Endothelial cell of umbilical vein (primary cell): ENCODE measurements around the gene RNF145. TPM values are rescaled to one million over a fixed set of nuclear protein-coding genes. Genes with fewer than 3 reads are reported as not detected.

Experiments used
- BruUV-seq: library from RNA; stranded (reverse); fragments of 400-500 nt; replicated peaks from 2 replicates; lab custom pipeline; 2021; lab: Mats Ljungman, UMichigan
- CTCF ChIA-PET: fragments of 300-600, 350-600 bp; sonication (Branson Sonifier 250); formaldehyde crosslinking; loops from one replicate; lab custom pipeline; 2021; ENCODE audit warnings: antibody characterized with exemption, inconsistent platforms; lab: Charles Lee
- POLR2A ChIA-PET: fragments of 300-600, 350-600 bp; sonication (Branson Sonifier 250); formaldehyde crosslinking; loops from one replicate; lab custom pipeline; 2021; ENCODE audit warnings: antibody characterized with exemption, inconsistent platforms; lab: Charles Lee
- DNase-seq: peaks from one replicate; pipeline ENCODE4 v3.0.0-alpha.2; 2011; ENCODE audit warnings: low read depth, low spot score
- FAIRE-seq: peaks from 2 replicates; lab custom pipeline; 2011; peaks lifted over from hg19 to GRCh38; lab: Jason Lieb, UNC
- H2AFZ ChIP-seq: 2 replicates; pipeline ENCODE4 v1.6.0; 2012; ENCODE audit warnings: low read depth, low read length, control low read depth, inconsistent platforms
- H3K27ac ChIP-seq: 2 replicates; pipeline ENCODE4 v1.5.1; 2011; ENCODE audit warnings: low read depth, mild to moderate bottlenecking, control low read depth, low read length, moderate library complexity; ENCODE audit not compliant: insufficient read depth
- H3K27me3 ChIP-seq, 2 experiments: 2 replicates each; pipeline versions ENCODE4 v1.6.0 to v1.6.1; 2011; ENCODE audit warnings: low read length in 2 of 2, mixed read lengths in 1 of 2; ENCODE audit not compliant: control insufficient read depth in 2 of 2, insufficient read depth in 2 of 2
- H3K36me3 ChIP-seq, 2 experiments: 2 replicates in 1 of 2; 3 replicates in 1 of 2; pipeline ENCODE4 v1.5.1; 2011; ENCODE audit warnings: low read length in 2 of 2, mild to moderate bottlenecking in 1 of 2, moderate library complexity in 1 of 2; ENCODE audit not compliant: control insufficient read depth in 2 of 2, insufficient read depth in 2 of 2; ENCODE audit errors: extremely low read depth in 1 of 2
- H3K4me1 ChIP-seq: 3 replicates; pipeline ENCODE4 v1.5.1; 2011; ENCODE audit warnings: mild to moderate bottlenecking, low read length; ENCODE audit not compliant: control insufficient read depth, insufficient read depth; ENCODE audit errors: extremely low read depth
- H3K4me2 ChIP-seq: 2 replicates; pipeline ENCODE4 v1.6.1; 2011; ENCODE audit warnings: low read length, control low read depth, mixed read lengths; ENCODE audit not compliant: insufficient read depth
- H3K4me3 ChIP-seq, 3 experiments: fragments of 200-600 bp in 1 of 3; sonication (generic), shearing (Covaris generic) in 1 of 3; replicated peaks in 1 of 3; 2 replicates each; pipeline ENCODE4 v1.5.1; 2011 to 2016; ENCODE audit warnings: control low read depth in 3 of 3, low read length in 3 of 3, mild to moderate bottlenecking in 2 of 3, inconsistent platforms in 1 of 3, low read depth in 1 of 3, moderate library complexity in 1 of 3; ENCODE audit not compliant: insufficient read depth in 1 of 3
- H3K79me2 ChIP-seq: 2 replicates; pipeline ENCODE4 v1.6.0; 2012; ENCODE audit warnings: low read length, inconsistent platforms; ENCODE audit not compliant: control insufficient read depth, insufficient read depth
- H3K9ac ChIP-seq: replicated peaks from 2 replicates; pipeline ENCODE3; 2011; ENCODE audit warnings: low read length, control low read depth; ENCODE audit not compliant: insufficient read depth; ENCODE audit errors: extremely low read depth
- H3K9me1 ChIP-seq: replicated peaks from 3 replicates; pipeline ENCODE4 v1.6.0; 2011; ENCODE audit warnings: mild to moderate bottlenecking, low read length; ENCODE audit not compliant: control insufficient read depth, insufficient read depth; ENCODE audit errors: extremely low read depth
- H3K9me3 ChIP-seq: replicated peaks from 2 replicates; pipeline ENCODE4 v1.5.1; 2012; ENCODE audit warnings: low read length, inconsistent platforms; ENCODE audit not compliant: control insufficient read depth, insufficient read depth
- H4K20me1 ChIP-seq: replicated peaks from 2 replicates; pipeline ENCODE3; 2011; ENCODE audit warnings: mild to moderate bottlenecking, low read length; ENCODE audit not compliant: control insufficient read depth, insufficient read depth; ENCODE audit errors: extremely low read depth
- FOS ChIP-seq: IDR thresholded peaks from 2 replicates; pipeline ENCODE4 v1.6.1; 2011; ENCODE audit warnings: mild to moderate bottlenecking, low read length, moderate library complexity, borderline replicate concordance; ENCODE audit not compliant: insufficient read depth
- JUN ChIP-seq: IDR thresholded peaks from 2 replicates; pipeline ENCODE4 v1.6.1; 2011; ENCODE audit warnings: borderline replicate concordance, low read depth; ENCODE audit not compliant: insufficient read length, insufficient read depth
- dilution Hi-C: fragments of 300-500 bp; cut with MboI; formaldehyde crosslinking; loops from one replicate; pipeline ENCODE4 v1.15.0; 2019; ENCODE audit warnings: low sequenced_read_pairs; ENCODE audit not compliant: extremely low pct_ligation_motif_present
- intact Hi-C: fragments of 100-400 bp; cut with micrococcal nuclease; formaldehyde crosslinking; loops from one replicate; pipeline ENCODE4 v1.10.0; 2022
- polyA plus RNA-seq, 4 experiments: library from polyadenylated mRNA; depleted of rRNA in 3 of 4; stranded (reverse) in 3 of 4; unstranded in 1 of 4; fragments of >200 nt; gene quantifications; 2 replicates each; pipeline versions ENCODE4 v1.2.1 to v1.2.3, GENCODE V29; 2011 to 2012; ENCODE audit warnings: missing spikeins in 1 of 4
- total RNA-seq: library from RNA; stranded (reverse); gene quantifications from 2 replicates; pipeline ENCODE4 v1.2.3, GENCODE V29; 2021
- TF ChIP-seq, protein P1 (sequence below), 2 donors: IDR thresholded peaks; 1 replicate in 1 of 2; 2 replicates in 1 of 2; pipeline ENCODE4 v1.5.1; 2011; ENCODE audit warnings: low read length in 2 of 2, mild to moderate bottlenecking in 2 of 2, moderate library complexity in 2 of 2, control low read depth in 1 of 2, inconsistent platforms in 1 of 2, low read depth in 1 of 2; ENCODE audit not compliant: insufficient read depth in 1 of 2; ENCODE audit errors: extremely low read depth in 1 of 2
- TF ChIP-seq, protein P2 (sequence below): IDR thresholded peaks from 2 replicates; pipeline ENCODE4 v1.6.1; 2011; ENCODE audit not compliant: insufficient read depth, insufficient read length

The RNF145 gene
- total and polyA plus RNA-seq, 2 donors (not counting 3 experiments of a cell fraction or from before 2014, with no cell fraction given): 39.4 to 62.3 TPM

- FAIRE-seq (no peak), DNase-seq (no peak)
- no TSS peak for BruUV-seq
- Histone ChIP-seq H2AFZ (no peak overlapping the region), H3K4me3 (no peak overlapping the region), H3K79me2 (peaks cover 22% of the 10 kb centered on the region), H3K27ac (no peak overlapping the region), H3K4me2 (no peak overlapping the region), H3K27me3 (no peaks in the 10 kb centered on the region), H3K9me1 (no peaks in the 10 kb centered on the region), H3K4me1 (peaks cover 4% of the 10 kb centered on the region), H3K9ac (no peak overlapping the region), H3K36me3 (peaks cover 0 to 3% of the 10 kb centered on the region in 2 experiments), H4K20me1 (no peaks in the 10 kb centered on the region), H3K9me3 (no peaks in the 10 kb centered on the region)
- intact Hi-C loops (no loop called here), dilution Hi-C loops (no loop called here)
- ChIA-PET CTCF (interaction anchor here (2.6 to 2.8 kb wide), 2 partner anchors 13 to 29 kb away, joined by 9 to 10 read pairs; no protein-coding TSS in a partner anchor), POLR2A (no interaction called here)
- TF ChIP-seq JUN (no peak), FOS (no peak)
- TF ChIP-seq, protein P1, sequence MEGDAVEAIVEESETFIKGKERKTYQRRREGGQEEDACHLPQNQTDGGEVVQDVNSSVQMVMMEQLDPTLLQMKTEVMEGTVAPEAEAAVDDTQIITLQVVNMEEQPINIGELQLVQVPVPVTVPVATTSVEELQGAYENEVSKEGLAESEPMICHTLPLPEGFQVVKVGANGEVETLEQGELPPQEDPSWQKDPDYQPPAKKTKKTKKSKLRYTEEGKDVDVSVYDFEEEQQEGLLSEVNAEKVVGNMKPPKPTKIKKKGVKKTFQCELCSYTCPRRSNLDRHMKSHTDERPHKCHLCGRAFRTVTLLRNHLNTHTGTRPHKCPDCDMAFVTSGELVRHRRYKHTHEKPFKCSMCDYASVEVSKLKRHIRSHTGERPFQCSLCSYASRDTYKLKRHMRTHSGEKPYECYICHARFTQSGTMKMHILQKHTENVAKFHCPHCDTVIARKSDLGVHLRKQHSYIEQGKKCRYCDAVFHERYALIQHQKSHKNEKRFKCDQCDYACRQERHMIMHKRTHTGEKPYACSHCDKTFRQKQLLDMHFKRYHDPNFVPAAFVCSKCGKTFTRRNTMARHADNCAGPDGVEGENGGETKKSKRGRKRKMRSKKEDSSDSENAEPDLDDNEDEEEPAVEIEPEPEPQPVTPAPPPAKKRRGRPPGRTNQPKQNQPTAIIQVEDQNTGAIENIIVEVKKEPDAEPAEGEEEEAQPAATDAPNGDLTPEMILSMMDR (IDR thresholded peaks at IDR 0.05; ENCODE audit: extremely low read depth in 1 of 2, insufficient read depth in 1 of 2, low read depth in 1 of 2, low read length in 2 of 2): no peak
Measured at GRCh38 chr5:159185773-159186172, 23.6 kb downstream of the RNF145 start.

DNA sequence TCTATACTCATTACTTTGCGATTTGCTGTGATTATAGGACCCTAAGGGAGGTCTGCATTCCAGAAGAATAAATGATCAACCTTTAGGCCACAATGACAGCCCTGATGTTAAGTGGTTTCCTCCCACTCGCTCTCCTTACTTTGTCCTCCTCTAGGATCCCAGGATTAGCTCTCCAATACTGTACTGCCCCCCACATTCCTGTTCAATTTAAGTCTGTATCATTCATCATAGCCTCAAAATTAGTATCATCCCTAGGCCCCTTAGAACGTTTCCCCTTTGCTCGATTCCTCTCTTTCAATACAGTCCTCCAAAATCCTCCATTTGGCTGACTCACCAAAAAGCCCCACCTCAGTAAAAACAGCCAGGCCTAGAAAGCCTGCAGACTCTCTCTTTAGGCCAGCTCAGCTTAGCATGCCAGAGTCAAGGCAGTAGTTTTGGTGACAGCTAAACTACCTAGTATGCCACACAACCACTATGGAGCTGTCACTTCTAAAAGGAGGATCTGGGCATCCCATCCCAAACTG lies 24.4 kb downstream of the RNF145 start:
- intact Hi-C loops (no loop called here), dilution Hi-C loops (no loop called here)
- ChIA-PET CTCF (interaction anchor here (2.6 to 2.8 kb wide), 2 partner anchors 14 to 28 kb away, joined by 9 to 10 read pairs; no protein-coding TSS in a partner anchor), POLR2A (no interaction called here)
- H3K9me1 ChIP-seq: no peaks in the 10 kb centered on the region
- no TSS peak for BruUV-seq
- H3K27ac ChIP-seq: no peak overlapping the region
- no peak overlapping the region for H3K9ac ChIP-seq
- H3K36me3 ChIP-seq: peaks cover 0 to 3% of the 10 kb centered on the region in 2 experiments
- FAIRE-seq: no peak
- no peaks in the 10 kb centered on the region for H3K9me3 ChIP-seq
- peaks cover 12% of the 10 kb centered on the region for H3K4me1 ChIP-seq
- H3K4me3 ChIP-seq: no peak overlapping the region
- H3K79me2 ChIP-seq: peaks cover 21% of the 10 kb centered on the region
- no peak overlapping the region for H3K4me2 ChIP-seq
- no peaks in the 10 kb centered on the region for H3K27me3 ChIP-seq
- H4K20me1 ChIP-seq: no peaks in the 10 kb centered on the region
- peak; percentile 19 for DNase-seq
- TF ChIP-seq, protein P2, sequence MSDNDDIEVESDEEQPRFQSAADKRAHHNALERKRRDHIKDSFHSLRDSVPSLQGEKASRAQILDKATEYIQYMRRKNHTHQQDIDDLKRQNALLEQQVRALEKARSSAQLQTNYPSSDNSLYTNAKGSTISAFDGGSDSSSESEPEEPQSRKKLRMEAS: no peak
- no peak overlapping the region for H2AFZ ChIP-seq
